ENCODE data around the gene PTK6.
A peak's percentile ranks its signal among the peaks of the same experiment; 100 is the strongest.

PTK6 gene

GRCh38 chr20:63538204-63539091 is 1.3 kb upstream of the PTK6 start:
- no peak overlapping the region for H3K27ac ChIP-seq (ENCODE audit: low read length)
- H3K4me3 ChIP-seq (ENCODE audit: low read depth in 1 of 2, low read length in 2 of 2), result peak overlapping the region in 1 of 2 donors; percentile 6

DNA sequence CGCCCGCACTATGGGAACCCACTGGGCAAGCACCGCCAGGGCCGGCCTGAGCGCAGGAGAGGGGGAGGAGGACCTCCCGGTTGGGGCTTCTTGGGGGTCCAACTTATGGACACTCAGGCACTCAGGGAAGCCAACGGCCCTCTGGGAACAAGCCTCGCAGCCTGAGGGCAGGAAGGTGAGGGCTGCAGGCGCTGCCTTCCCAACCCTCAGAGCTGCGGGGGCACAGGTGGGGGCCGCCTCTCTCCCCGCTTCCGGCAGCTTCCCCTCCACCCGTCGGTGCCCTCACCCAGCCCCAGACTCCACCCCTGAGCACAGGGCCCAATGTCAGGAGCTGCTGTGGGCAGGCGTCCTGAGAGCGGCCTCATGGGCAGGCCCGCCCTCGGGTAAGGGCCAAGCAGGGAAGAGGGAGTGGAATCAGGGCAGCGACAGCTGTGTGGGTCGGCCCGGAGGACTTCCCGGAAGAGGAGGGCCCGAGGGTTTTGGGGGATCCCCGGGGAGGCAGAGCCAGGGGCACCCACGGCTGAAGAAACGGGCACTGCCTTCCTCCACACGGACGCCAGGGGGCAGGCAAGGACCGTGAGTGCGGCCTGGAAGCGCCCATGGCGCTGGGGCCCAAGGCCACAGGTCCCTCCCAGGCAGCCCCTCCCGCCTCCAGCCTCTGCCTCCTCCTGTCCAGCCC is 488 bp upstream of the PTK6 start:
- Histone ChIP-seq H3K4me1 (ENCODE audit: control insufficient read depth in 1 of 2, insufficient read depth in 2 of 2, low read length in 2 of 2) (peaks cover 0 to 10% of the 10 kb centered on the region in 2 donors), H3K4me3 (ENCODE audit: low read depth in 1 of 2, low read length in 2 of 2) (peak overlapping the region in 1 of 2 donors; percentile 6), H3K27ac (ENCODE audit: low read length) (peak overlapping the region; percentile 45)

More at GRCh38 chr20:63538204-63539091, 1.3 kb upstream of the PTK6 start:
- no peaks in the 10 kb centered on the region for H3K9me3 ChIP-seq (ENCODE audit: control insufficient read depth in 1 of 2, low read length in 2 of 2)
- H3K36me3 ChIP-seq (ENCODE audit: control insufficient read depth in 1 of 2, insufficient read depth in 2 of 2, low read length in 2 of 2), result no peaks in the 10 kb centered on the region
- peaks cover 0 to 10% of the 10 kb centered on the region in 2 donors for H3K4me1 ChIP-seq (ENCODE audit: control insufficient read depth in 1 of 2, insufficient read depth in 2 of 2, low read length in 2 of 2)
- H3K27me3 ChIP-seq (ENCODE audit: low read depth, low read length), result no peaks in the 10 kb centered on the region

GRCh38 chr20:63536241-63536977 is 767 bp downstream of the PTK6 start:
- no peaks in the 10 kb centered on the region for H3K9me3 ChIP-seq (ENCODE audit: control insufficient read depth in 1 of 2, low read length in 2 of 2)
- H3K4me1 ChIP-seq (ENCODE audit: control insufficient read depth in 1 of 2, insufficient read depth in 2 of 2, low read length in 2 of 2), result peaks cover 0 to 10% of the 10 kb centered on the region in 2 donors
- peak overlapping the region in 1 of 2 donors; percentile 26 for H3K4me3 ChIP-seq (ENCODE audit: low read depth in 1 of 2, low read length in 2 of 2)
- H3K27me3 ChIP-seq (ENCODE audit: low read depth, low read length), result no peaks in the 10 kb centered on the region
- no peak overlapping the region for H3K27ac ChIP-seq (ENCODE audit: low read length)
- H3K36me3 ChIP-seq (ENCODE audit: control insufficient read depth in 1 of 2, insufficient read depth in 2 of 2, low read length in 2 of 2), result no peaks in the 10 kb centered on the region

More for the DNA sequence above, 488 bp upstream of the PTK6 start:
- H3K36me3 ChIP-seq (ENCODE audit: control insufficient read depth in 1 of 2, insufficient read depth in 2 of 2, low read length in 2 of 2), result no peaks in the 10 kb centered on the region
- H3K27me3 ChIP-seq (ENCODE audit: low read depth, low read length), result no peaks in the 10 kb centered on the region
- no peaks in the 10 kb centered on the region for H3K9me3 ChIP-seq (ENCODE audit: control insufficient read depth in 1 of 2, low read length in 2 of 2)

- H3K4me1 ChIP-seq (ENCODE audit: control insufficient read depth in 1 of 2, insufficient read depth in 2 of 2, low read length in 2 of 2), result peaks cover 0 to 10% of the 10 kb centered on the region in 2 donors
- H3K27ac ChIP-seq (ENCODE audit: low read length), result no peak overlapping the region
- H3K27me3 ChIP-seq (ENCODE audit: low read depth, low read length), result no peaks in the 10 kb centered on the region
Measured at GRCh38 chr20:63534831-63535651, 2.1 kb downstream of the PTK6 start.

GRCh38 chr20:63534427-63534830 is 2.7 kb downstream of the PTK6 start:
- Histone ChIP-seq H3K4me3 (ENCODE audit: low read depth in 1 of 2, low read length in 2 of 2) (no peak overlapping the region), H3K9me3 (ENCODE audit: control insufficient read depth in 1 of 2, low read length in 2 of 2) (no peaks in the 10 kb centered on the region), H3K4me1 (ENCODE audit: control insufficient read depth in 1 of 2, insufficient read depth in 2 of 2, low read length in 2 of 2) (peaks cover 0 to 10% of the 10 kb centered on the region in 2 donors), H3K27me3 (ENCODE audit: low read depth, low read length) (no peaks in the 10 kb centered on the region), H3K27ac (ENCODE audit: low read length) (no peak overlapping the region), H3K36me3 (ENCODE audit: control insufficient read depth in 1 of 2, insufficient read depth in 2 of 2, low read length in 2 of 2) (no peaks in the 10 kb centered on the region)

More at GRCh38 chr20:63534831-63535651, 2.1 kb downstream of the PTK6 start:
- Histone ChIP-seq H3K9me3 (ENCODE audit: control insufficient read depth in 1 of 2, low read length in 2 of 2) (no peaks in the 10 kb centered on the region), H3K36me3 (ENCODE audit: control insufficient read depth in 1 of 2, insufficient read depth in 2 of 2, low read length in 2 of 2) (no peaks in the 10 kb centered on the region), H3K4me3 (ENCODE audit: low read depth in 1 of 2, low read length in 2 of 2) (no peak overlapping the region)

- Histone ChIP-seq H3K36me3 (ENCODE audit: control insufficient read depth in 1 of 2, insufficient read depth in 2 of 2, low read length in 2 of 2) (no peaks in the 10 kb centered on the region), H3K27me3 (ENCODE audit: low read depth, low read length) (no peaks in the 10 kb centered on the region), H3K9me3 (ENCODE audit: control insufficient read depth in 1 of 2, low read length in 2 of 2) (no peaks in the 10 kb centered on the region), H3K4me1 (ENCODE audit: control insufficient read depth in 1 of 2, insufficient read depth in 2 of 2, low read length in 2 of 2) (peaks cover 0 to 10% of the 10 kb centered on the region in 2 donors), H3K4me3 (ENCODE audit: low read depth in 1 of 2, low read length in 2 of 2) (no peak overlapping the region), H3K27ac (ENCODE audit: low read length) (no peak overlapping the region)
Measured at GRCh38 chr20:63533871-63534393, 3.2 kb downstream of the PTK6 start.

- H3K4me3 ChIP-seq (ENCODE audit: low read depth in 1 of 2, low read length in 2 of 2), result no peak overlapping the region
- H3K9me3 ChIP-seq (ENCODE audit: control insufficient read depth in 1 of 2, low read length in 2 of 2), result no peaks in the 10 kb centered on the region
- H3K36me3 ChIP-seq (ENCODE audit: control insufficient read depth in 1 of 2, insufficient read depth in 2 of 2, low read length in 2 of 2), result no peaks in the 10 kb centered on the region
- H3K27me3 ChIP-seq (ENCODE audit: low read depth, low read length), result no peaks in the 10 kb centered on the region
- peaks cover 0 to 10% of the 10 kb centered on the region in 2 donors for H3K4me1 ChIP-seq (ENCODE audit: control insufficient read depth in 1 of 2, insufficient read depth in 2 of 2, low read length in 2 of 2)
- no peak overlapping the region for H3K27ac ChIP-seq (ENCODE audit: low read length)
Measured at GRCh38 chr20:63533388-63533787, 3.8 kb downstream of the PTK6 start.

- H3K27me3 ChIP-seq (ENCODE audit: low read depth, low read length), result no peaks in the 10 kb centered on the region
Measured at GRCh38 chr20:63532449-63532971, 4.7 kb downstream of the PTK6 start.

GRCh38 chr20:63531686-63532448 is 5.3 kb downstream of the PTK6 start:
- no peak overlapping the region for H3K27ac ChIP-seq (ENCODE audit: low read length)
- H3K36me3 ChIP-seq (ENCODE audit: control insufficient read depth in 1 of 2, insufficient read depth in 2 of 2, low read length in 2 of 2), result no peaks in the 10 kb centered on the region
- H3K9me3 ChIP-seq (ENCODE audit: control insufficient read depth in 1 of 2, low read length in 2 of 2), result no peaks in the 10 kb centered on the region
- H3K4me3 ChIP-seq (ENCODE audit: low read depth in 1 of 2, low read length in 2 of 2), result no peak overlapping the region
- H3K27me3 ChIP-seq (ENCODE audit: low read depth, low read length), result no peaks in the 10 kb centered on the region
- no peaks in the 10 kb centered on the region for H3K4me1 ChIP-seq (ENCODE audit: control insufficient read depth in 1 of 2, insufficient read depth in 2 of 2, low read length in 2 of 2)

More at GRCh38 chr20:63532449-63532971, 4.7 kb downstream of the PTK6 start:
- Histone ChIP-seq H3K4me3 (ENCODE audit: low read depth in 1 of 2, low read length in 2 of 2) (no peak overlapping the region), H3K27ac (ENCODE audit: low read length) (no peak overlapping the region), H3K4me1 (ENCODE audit: control insufficient read depth in 1 of 2, insufficient read depth in 2 of 2, low read length in 2 of 2) (peaks cover 0 to 4% of the 10 kb centered on the region in 2 donors), H3K9me3 (ENCODE audit: control insufficient read depth in 1 of 2, low read length in 2 of 2) (no peaks in the 10 kb centered on the region), H3K36me3 (ENCODE audit: control insufficient read depth in 1 of 2, insufficient read depth in 2 of 2, low read length in 2 of 2) (no peaks in the 10 kb centered on the region)

GRCh38 chr20:63530788-63531160 is 6.4 kb downstream of the PTK6 start:
- H3K27ac ChIP-seq (ENCODE audit: low read length), result no peak overlapping the region
- no peaks in the 10 kb centered on the region for H3K27me3 ChIP-seq (ENCODE audit: low read depth, low read length)
- no peaks in the 10 kb centered on the region for H3K4me1 ChIP-seq (ENCODE audit: control insufficient read depth in 1 of 2, insufficient read depth in 2 of 2, low read length in 2 of 2)
- H3K4me3 ChIP-seq (ENCODE audit: low read depth in 1 of 2, low read length in 2 of 2), result no peak overlapping the region
- no peaks in the 10 kb centered on the region for H3K36me3 ChIP-seq (ENCODE audit: control insufficient read depth in 1 of 2, insufficient read depth in 2 of 2, low read length in 2 of 2)
- no peaks in the 10 kb centered on the region for H3K9me3 ChIP-seq (ENCODE audit: control insufficient read depth in 1 of 2, low read length in 2 of 2)
